PC-9 (cell line): Measurements from ENCODE around the gene MSL2. TPM values are rescaled to one million over a fixed set of nuclear protein-coding genes. Genes with fewer than 3 reads are reported as not detected.
A peak's percentile ranks its signal among the peaks of the same experiment; 100 is the strongest.
"Not testable (repeated sequence)": the region's sequence is repeated elsewhere in the genome, so short reads cannot be mapped to it uniquely, and the experiment has no call there.

Experiments
- BruUV-seq: library from RNA; stranded (reverse); fragments of 400-500 nt; replicated peaks from 2 replicates; lab custom pipeline; 2021; lab: Mats Ljungman, UMichigan
- CTCF ChIA-PET: fragments of 300-600 bp; sonication (Branson Sonifier 250); formaldehyde crosslinking; loops from one replicate; lab custom pipeline; 2022; ENCODE audit warnings: antibody characterized with exemption; lab: Charles Lee
- POLR2A ChIA-PET: fragments of 300-600 bp; sonication (Branson Sonifier 250); formaldehyde crosslinking; loops from one replicate; lab custom pipeline; 2022; ENCODE audit warnings: antibody characterized with exemption; ENCODE audit not compliant: unreplicated experiment; lab: Charles Lee
- DNase-seq, 2 experiments: peaks; one replicate each; pipeline versions ENCODE4 v3.0.0 to v3.0.0-alpha.2; 2015 to 2022; ENCODE audit warnings: mixed read lengths in 1 of 2
- H2AFZ ChIP-seq: fragments of 200-600 bp; sonication (generic); 2 replicates; pipeline ENCODE4 v1.8.1; 2017; ENCODE audit warnings: antibody characterized with exemption
- H3F3A ChIP-seq: fragments of 200-600 bp; sonication (generic); 2 replicates; pipeline ENCODE4 v1.8.1; 2017; ENCODE audit warnings: antibody characterized with exemption, mild to moderate bottlenecking, low read depth; ENCODE audit not compliant: insufficient read depth
- H3K27ac ChIP-seq: fragments of 200-600 bp; sonication (generic); 2 replicates; pipeline ENCODE4 v1.6.1; 2016; ENCODE audit warnings: mixed run types
- H3K27me3 ChIP-seq: fragments of 200-600 bp; sonication (generic); 2 replicates; pipeline ENCODE4 v1.6.1; 2016; ENCODE audit warnings: low read depth, mixed run types; ENCODE audit not compliant: insufficient read depth
- H3K36me3 ChIP-seq: fragments of 200-600 bp; sonication (generic); 2 replicates; pipeline ENCODE4 v1.6.1; 2016; ENCODE audit warnings: low read depth, mixed run types
- H3K4me1 ChIP-seq: fragments of 200-600 bp; sonication (generic); replicated peaks from 2 replicates; pipeline ENCODE4 v1.6.1; 2016; ENCODE audit warnings: mixed run types; ENCODE audit not compliant: insufficient read depth
- H3K4me2 ChIP-seq: fragments of 200-600 bp; sonication (generic); 2 replicates; pipeline ENCODE4 v1.6.1; 2017; ENCODE audit warnings: mixed run types
- H3K4me3 ChIP-seq: fragments of 200-600 bp; sonication (generic); 2 replicates; pipeline ENCODE4 v1.6.1; 2016; ENCODE audit warnings: mixed run types
- H3K79me2 ChIP-seq: fragments of 200-600 bp; sonication (generic); 2 replicates; pipeline ENCODE4 v1.6.1; 2017; ENCODE audit warnings: low read depth, mixed run types
- H3K9me2 ChIP-seq: fragments of 200-600 bp; sonication (generic); 2 replicates; pipeline ENCODE4 v1.8.1; 2017; ENCODE audit warnings: mild to moderate bottlenecking; ENCODE audit not compliant: insufficient read depth
- H3K9me3 ChIP-seq: fragments of 200-600 bp; sonication (generic); 2 replicates; pipeline ENCODE4 v1.8.1; 2016; ENCODE audit warnings: low read depth; ENCODE audit not compliant: insufficient read depth
- H4K20me1 ChIP-seq: fragments of 200-600 bp; sonication (generic); 2 replicates; pipeline ENCODE4 v1.8.1; 2017; ENCODE audit not compliant: insufficient read depth
- CTCF ChIP-seq: fragments of 200-600 bp; sonication (generic); conservative IDR thresholded peaks from 2 replicates; pipeline ENCODE4 v1.6.1; 2017; ENCODE audit warnings: mixed run types, antibody characterized with exemption, mild to moderate bottlenecking, moderate library complexity
- EZH2 ChIP-seq: fragments of 200-600 bp; sonication (generic); IDR thresholded peaks from 2 replicates; pipeline ENCODE4 v1.8.0; 2017; ENCODE audit warnings: antibody characterized with exemption, low read depth
- intact Hi-C: fragments of 100-400 bp; cut with micrococcal nuclease; formaldehyde crosslinking; loops from one replicate; pipeline ENCODE4 v1.10.0; 2022; ENCODE audit not compliant: unreplicated experiment
- total RNA-seq: library from RNA; stranded (reverse); gene quantifications from 2 replicates; pipeline ENCODE4 v1.2.3, GENCODE V29; 2021

The MSL2 gene
- total RNA-seq, 1 experiment from 2014 or later, result 34.1 TPM

- no peak overlapping the region for H2AFZ ChIP-seq
- no peaks in the 10 kb centered on the region for H3K79me2 ChIP-seq
- no peak overlapping the region for H3K27ac ChIP-seq
- CTCF ChIA-PET, result no interaction called here
- TF ChIP-seq CTCF (no peak), EZH2 (no peak)
- H3K4me3 ChIP-seq, result no peak overlapping the region
- H4K20me1 ChIP-seq, result no peaks in the 10 kb centered on the region
- H3K27me3 ChIP-seq, result no peaks in the 10 kb centered on the region
- H3F3A ChIP-seq, result no peaks in the 10 kb centered on the region
- no peaks in the 10 kb centered on the region for H3K9me2 ChIP-seq
- H3K4me1 ChIP-seq, result no peaks in the 10 kb centered on the region
- DNase-seq, result no peak
- H3K4me2 ChIP-seq, result no peak overlapping the region
- BruUV-seq, result no TSS peak
- H3K36me3 ChIP-seq, result no peaks in the 10 kb centered on the region
- intact Hi-C loops, result no loop called here
- no peaks in the 10 kb centered on the region for H3K9me3 ChIP-seq
- POLR2A ChIA-PET, result no interaction called here
These were observed 39.4 kb upstream of the MSL2 start for GRCh38 chr3:136235545-136235944.

- no peaks in the 10 kb centered on the region for H3K79me2 ChIP-seq
- no peak overlapping the region for H3K4me3 ChIP-seq
- ChIA-PET CTCF (interaction anchor here (0.6 kb wide), 1 partner anchor 190 kb away, joined by 3 read pairs; no protein-coding TSS in a partner anchor), POLR2A (no interaction called here)
- H4K20me1 ChIP-seq, result no peaks in the 10 kb centered on the region
- no peaks in the 10 kb centered on the region for H3F3A ChIP-seq
- no peak overlapping the region for H2AFZ ChIP-seq
- no peaks in the 10 kb centered on the region for H3K36me3 ChIP-seq
- no peaks in the 10 kb centered on the region for H3K9me2 ChIP-seq
- H3K27ac ChIP-seq, result no peak overlapping the region
- H3K27me3 ChIP-seq, result no peaks in the 10 kb centered on the region
- no TSS peak for BruUV-seq
- DNase-seq, result no peak
- H3K4me1 ChIP-seq, result no peaks in the 10 kb centered on the region
- TF ChIP-seq EZH2 (no peak), CTCF (no peak)
- H3K4me2 ChIP-seq, result no peak overlapping the region
- intact Hi-C loops, result no loop called here
- H3K9me3 ChIP-seq, result no peaks in the 10 kb centered on the region
These were observed 36.3 kb upstream of the MSL2 start for GRCh38 chr3:136232413-136232812.

GRCh38 chr3:136222746-136223145, 26.6 kb upstream of the MSL2 start:
- H3K9me2 ChIP-seq, CTCF ChIA-PET, H3K4me3 ChIP-seq, H3K4me2 ChIP-seq, H3K79me2 ChIP-seq, H3K4me1 ChIP-seq, H3F3A ChIP-seq, H2AFZ ChIP-seq, H3K36me3 ChIP-seq, intact Hi-C loops, BruUV-seq, POLR2A ChIA-PET, H4K20me1 ChIP-seq, H3K27ac ChIP-seq, H3K9me3 ChIP-seq, H3K27me3 ChIP-seq: not testable (repeated sequence)
- DNase-seq, result peak; percentile 33 to 39

- intact Hi-C loops, result no loop called here
These were observed 15.4 kb upstream of the MSL2 start for GRCh38 chr3:136211547-136211946.

More at GRCh38 chr3:136211547-136211946, 15.4 kb upstream of the MSL2 start:
- Histone ChIP-seq H3K36me3 (no peaks in the 10 kb centered on the region), H3K9me2 (no peaks in the 10 kb centered on the region), H3K27me3 (no peaks in the 10 kb centered on the region), H3K4me1 (no peaks in the 10 kb centered on the region), H4K20me1 (no peaks in the 10 kb centered on the region), H3F3A (no peaks in the 10 kb centered on the region), H3K4me3 (no peak overlapping the region), H2AFZ (no peak overlapping the region), H3K9me3 (no peaks in the 10 kb centered on the region), H3K4me2 (no peak overlapping the region), H3K27ac (no peak overlapping the region), H3K79me2 (no peaks in the 10 kb centered on the region)
- no peak for TF ChIP-seq CTCF
- no peak for TF ChIP-seq EZH2
- BruUV-seq, result no TSS peak
- CTCF ChIA-PET, result no interaction called here
- DNase-seq, result no peak
- POLR2A ChIA-PET, result no interaction called here
